ENCODE measurements around the gene HERPUD1.

- TF ChIP-seq NFRKB (IDR thresholded peaks at IDR 0.05; ENCODE audit: low read depth): no peak
- no peak for TF ChIP-seq POLR2AphosphoS5 (IDR thresholded peaks at IDR 0.05; ENCODE audit: control insufficient read depth, insufficient read depth, low read depth, low read length)
- no peak for TF ChIP-seq ESRRA (IDR thresholded peaks at IDR 0.05; ENCODE audit: borderline replicate concordance, low read depth)
- no peak for TF ChIP-seq PATZ1 (CRISPR knock-in tag; IDR thresholded peaks at IDR 0.05; ENCODE audit: borderline replicate concordance)
Observed at GRCh38 chr16:56886296-56886695, 45.6 kb upstream of the HERPUD1 start.
